ENCODE measurements around the gene FGR.
"Not testable (repeated sequence)": the region's sequence is repeated elsewhere in the genome, so short reads cannot be mapped to it uniquely, and the experiment has no call there.

- TF ChIP-seq CTCF, POLR2A (IDR thresholded peaks at IDR 0.05): not testable (repeated sequence)
These were observed 7.3 kb downstream of the FGR start for GRCh38 chr1:27627733-27628132.
